Colonic mucosa (tissue), 4 donors: ENCODE data around the gene JAG2. TPM values are rescaled to one million over a fixed set of nuclear protein-coding genes. Genes with fewer than 3 reads are reported as not detected.

ENCODE experiments used
- DNase-seq: peaks from one replicate; pipeline ENCODE4 v3.0.0-alpha.2; 2020
- H3K27ac ChIP-seq: fragments of 200-600 bp; one replicate; pipeline ENCODE4 v1.8.0; 2021
- H3K27me3 ChIP-seq: fragments of 200-600 bp; one replicate; pipeline ENCODE4 v1.8.0; 2021
- H3K36me3 ChIP-seq: fragments of 200-600 bp; one replicate; pipeline ENCODE4 v1.8.0; 2021
- H3K4me1 ChIP-seq: fragments of 200-600 bp; one replicate; pipeline ENCODE4 v1.8.0; 2021; ENCODE audit warnings: mild to moderate bottlenecking
- H3K4me3 ChIP-seq: fragments of 200-600 bp; one replicate; pipeline ENCODE4 v1.8.0; 2021
- H3K9ac ChIP-seq, 2 donors: one replicate each; pipeline ENCODE4 v1.7.0; 2013; ENCODE audit warnings: control low read depth in 2 of 2, low read depth in 2 of 2, low read length in 2 of 2
- H3K9me3 ChIP-seq: fragments of 200-600 bp; one replicate; pipeline ENCODE4 v1.8.0; 2021
- intact Hi-C: fragments of 100-400 bp; cut with DNase I; formaldehyde crosslinking; loops from one replicate; pipeline ENCODE4 v1.14.1; 2022
- total RNA-seq, 2 donors: library from RNA; stranded (reverse); fragmentation: NEBNext Ultra II Directional in 1 of 2; extraction: Animal tissue kit (Norgen Biotek cat#: 25700) in 1 of 2; gene quantifications; one replicate each; pipeline ENCODE4 v1.2.1, GENCODE V29; 2021
- TF ChIP-seq, protein P1 (sequence below): fragments of 200-600 bp; IDR thresholded peaks from one replicate; pipeline ENCODE4 v1.8.0; 2022; ENCODE audit warnings: antibody characterized with exemption, mild to moderate bottlenecking
- donor health status: healthy.
- donor health status: DM: no; HTN: no; CAD: no.
- donor health status: DM: no; HTN: no; CAD: no.

Gene JAG2
- total RNA-seq, 2 donors from 2014 or later = 8.2 to 11.0 TPM

- intact Hi-C loops = no loop called here
- no peaks in the 10 kb centered on the region for H3K9me3 ChIP-seq
- H3K9ac ChIP-seq = no peak overlapping the region
- H3K4me1 ChIP-seq = no peaks in the 10 kb centered on the region
- H3K4me3 ChIP-seq = no peak overlapping the region
- DNase-seq = no peak
- H3K27ac ChIP-seq = no peak overlapping the region
- no peaks in the 10 kb centered on the region for H3K27me3 ChIP-seq
- no peaks in the 10 kb centered on the region for H3K36me3 ChIP-seq
- TF ChIP-seq, protein P1, sequence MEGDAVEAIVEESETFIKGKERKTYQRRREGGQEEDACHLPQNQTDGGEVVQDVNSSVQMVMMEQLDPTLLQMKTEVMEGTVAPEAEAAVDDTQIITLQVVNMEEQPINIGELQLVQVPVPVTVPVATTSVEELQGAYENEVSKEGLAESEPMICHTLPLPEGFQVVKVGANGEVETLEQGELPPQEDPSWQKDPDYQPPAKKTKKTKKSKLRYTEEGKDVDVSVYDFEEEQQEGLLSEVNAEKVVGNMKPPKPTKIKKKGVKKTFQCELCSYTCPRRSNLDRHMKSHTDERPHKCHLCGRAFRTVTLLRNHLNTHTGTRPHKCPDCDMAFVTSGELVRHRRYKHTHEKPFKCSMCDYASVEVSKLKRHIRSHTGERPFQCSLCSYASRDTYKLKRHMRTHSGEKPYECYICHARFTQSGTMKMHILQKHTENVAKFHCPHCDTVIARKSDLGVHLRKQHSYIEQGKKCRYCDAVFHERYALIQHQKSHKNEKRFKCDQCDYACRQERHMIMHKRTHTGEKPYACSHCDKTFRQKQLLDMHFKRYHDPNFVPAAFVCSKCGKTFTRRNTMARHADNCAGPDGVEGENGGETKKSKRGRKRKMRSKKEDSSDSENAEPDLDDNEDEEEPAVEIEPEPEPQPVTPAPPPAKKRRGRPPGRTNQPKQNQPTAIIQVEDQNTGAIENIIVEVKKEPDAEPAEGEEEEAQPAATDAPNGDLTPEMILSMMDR = no peak
Observed at GRCh38 chr14:105176513-105176912, 7.9 kb upstream of the JAG2 start.

DNA sequence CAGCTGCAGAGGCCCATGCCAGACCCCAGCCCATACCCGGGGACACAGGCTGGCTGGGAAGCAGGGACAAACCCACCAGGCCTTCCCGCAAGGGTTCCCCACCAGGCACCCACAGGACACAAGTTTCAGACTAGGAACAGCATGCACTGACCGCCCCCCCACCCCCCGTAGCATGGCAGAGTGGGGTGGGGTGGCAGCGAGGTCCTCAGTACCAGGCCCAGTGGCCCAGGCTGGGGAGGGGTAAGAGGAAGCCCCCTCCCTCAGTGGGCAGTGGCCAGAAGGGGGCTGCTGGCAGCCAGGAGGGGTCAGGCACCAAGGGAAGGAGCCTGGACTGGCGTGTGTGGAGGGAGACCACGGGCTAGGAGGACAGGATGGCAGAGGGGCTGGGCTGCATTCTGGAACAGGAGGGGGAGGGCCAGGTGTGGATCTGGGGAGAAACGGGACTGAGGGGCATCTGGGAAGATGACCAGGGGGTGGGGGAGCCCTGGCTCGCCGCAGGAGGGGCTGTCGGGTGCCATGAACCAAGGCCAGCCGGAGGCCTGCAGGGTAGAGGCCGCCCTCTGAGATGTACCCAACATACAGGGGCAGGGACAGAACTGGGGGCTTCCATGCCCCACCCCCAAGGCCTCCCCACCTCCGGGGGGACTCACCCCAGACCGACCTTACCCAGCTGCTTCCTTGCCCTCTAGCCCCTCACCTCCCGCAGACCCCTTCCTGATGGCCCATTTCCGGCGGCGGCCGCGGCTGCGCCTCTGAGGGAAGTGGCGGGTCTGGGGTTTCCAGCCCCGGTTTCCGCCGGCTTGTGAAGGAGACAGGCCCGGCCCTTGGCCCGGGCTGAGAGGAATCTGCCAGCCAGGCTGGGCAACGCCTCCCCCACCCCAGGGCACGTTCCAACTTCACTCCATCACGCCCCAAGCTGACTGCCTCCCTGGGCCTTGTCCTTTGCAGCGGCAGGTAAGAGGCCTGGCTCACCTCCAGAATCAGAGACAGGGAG lies 5.6 kb upstream of the JAG2 start:
- Histone ChIP-seq H3K27me3 (peaks cover 6% of the 10 kb centered on the region), H3K36me3 (no peaks in the 10 kb centered on the region), H3K27ac (no peak overlapping the region), H3K9ac (no peak overlapping the region), H3K4me1 (no peaks in the 10 kb centered on the region), H3K4me3 (no peak overlapping the region), H3K9me3 (no peaks in the 10 kb centered on the region)
- TF ChIP-seq, protein P1 = no peak
- intact Hi-C loops = no loop called here
- no peak for DNase-seq

GRCh38 chr14:105173145-105173544 lies 4.6 kb upstream of the JAG2 start:
- peaks cover 9% of the 10 kb centered on the region for H3K27me3 ChIP-seq
- H3K9ac ChIP-seq = no peak overlapping the region
- no peak overlapping the region for H3K27ac ChIP-seq
- TF ChIP-seq, protein P1 = no peak
- no peaks in the 10 kb centered on the region for H3K9me3 ChIP-seq
- intact Hi-C loops = no loop called here
- no peaks in the 10 kb centered on the region for H3K36me3 ChIP-seq
- no peak for DNase-seq
- peaks cover 3% of the 10 kb centered on the region for H3K4me1 ChIP-seq
- H3K4me3 ChIP-seq = no peak overlapping the region

DNA sequence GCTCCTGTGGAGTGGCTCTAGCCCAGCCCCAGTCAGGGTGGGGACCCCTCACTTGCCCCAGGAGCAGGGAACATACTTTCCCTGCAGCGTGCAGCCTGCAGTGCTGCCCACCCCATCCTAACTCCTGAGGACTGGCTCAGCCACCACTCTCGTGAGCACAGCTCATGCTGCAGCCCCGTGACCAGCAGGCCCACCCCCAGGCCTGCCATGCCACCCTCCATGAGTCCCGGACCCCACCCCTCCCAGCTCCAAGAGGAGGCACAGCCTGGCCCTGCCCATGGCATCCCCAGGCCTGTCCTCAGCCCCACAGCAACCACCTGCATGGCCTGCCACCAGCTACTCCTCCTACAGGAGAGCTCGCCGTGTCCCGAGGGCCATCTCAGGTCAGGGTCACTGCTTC lies 3.9 kb upstream of the JAG2 start:
- DNase-seq = no peak
- TF ChIP-seq, protein P1 = no peak
- intact Hi-C loops = no loop called here
- H3K27ac ChIP-seq = no peak overlapping the region
- no peak overlapping the region for H3K9ac ChIP-seq
- H3K4me1 ChIP-seq = peaks cover 3% of the 10 kb centered on the region
- peaks cover 12% of the 10 kb centered on the region for H3K27me3 ChIP-seq
- H3K4me3 ChIP-seq = no peak overlapping the region
- no peaks in the 10 kb centered on the region for H3K9me3 ChIP-seq
- H3K36me3 ChIP-seq = no peaks in the 10 kb centered on the region

DNA sequence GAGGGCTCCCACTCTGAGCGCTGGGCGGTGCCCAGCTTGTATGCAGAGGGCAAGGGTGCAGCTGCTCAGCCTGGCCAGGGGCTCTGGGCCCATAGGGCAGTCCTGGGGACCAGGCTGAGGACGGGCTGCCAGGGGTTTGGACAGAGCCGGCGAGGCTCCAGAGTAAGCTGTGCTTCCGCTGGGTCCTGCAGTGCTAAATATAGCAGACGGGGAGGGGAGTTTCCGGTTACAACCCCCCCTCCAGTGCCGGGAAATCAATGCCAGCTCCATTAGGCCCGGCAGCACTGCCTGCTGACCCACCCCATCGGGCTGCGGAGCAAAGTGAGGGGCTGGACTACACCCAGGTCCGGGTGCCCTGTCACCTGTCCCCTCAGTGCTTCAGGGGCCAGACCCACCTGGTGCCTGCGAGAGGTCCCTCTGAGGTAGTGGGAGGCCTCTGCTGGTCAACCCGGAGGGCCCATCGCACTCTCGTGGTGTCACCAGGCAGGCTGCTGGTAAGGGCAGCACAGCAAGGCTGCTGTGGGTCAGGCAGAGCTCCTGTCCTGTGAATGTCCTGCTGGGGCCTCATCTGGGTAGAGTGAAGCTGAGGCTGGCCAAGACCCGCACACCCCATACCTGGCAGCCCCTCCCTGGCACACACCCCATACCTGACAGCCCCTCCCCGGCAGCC lies 2.6 kb upstream of the JAG2 start:
- intact Hi-C loops = no loop called here
- Histone ChIP-seq H3K4me1 (peaks cover 3% of the 10 kb centered on the region), H3K36me3 (no peaks in the 10 kb centered on the region), H3K9ac (no peak overlapping the region), H3K9me3 (no peaks in the 10 kb centered on the region), H3K27me3 (peaks cover 12% of the 10 kb centered on the region), H3K4me3 (no peak overlapping the region), H3K27ac (no peak overlapping the region)
- no peak for DNase-seq
- TF ChIP-seq, protein P1 = no peak
